ENCODE measurements around the gene SYT6.

Gene SYT6

GRCh38 chr1:114102136-114102535 is 51.5 kb downstream of the SYT6 start:
- H3K9ac ChIP-seq (ENCODE audit: low read length), result no peak overlapping the region
- H3K9me3 ChIP-seq (ENCODE audit: control insufficient read depth, low read depth, low read length), result no peaks in the 10 kb centered on the region
- peaks cover 12% of the 10 kb centered on the region for H3K4me1 ChIP-seq (ENCODE audit: control insufficient read depth, low read depth, low read length)
- no peak overlapping the region for H3K4me3 ChIP-seq (ENCODE audit: low read length)
- no peaks in the 10 kb centered on the region for H3K27me3 ChIP-seq (ENCODE audit: control insufficient read depth, insufficient read depth, low read length)
- H3K36me3 ChIP-seq (ENCODE audit: control insufficient read depth, low read depth, low read length), result peaks cover 71% of the 10 kb centered on the region
- H3K27ac ChIP-seq (ENCODE audit: low read length), result no peak overlapping the region

- H3K9ac ChIP-seq (ENCODE audit: low read length), result no peak overlapping the region
- H3K27me3 ChIP-seq (ENCODE audit: control insufficient read depth, insufficient read depth, low read length), result no peaks in the 10 kb centered on the region
- peaks cover 79% of the 10 kb centered on the region for H3K36me3 ChIP-seq (ENCODE audit: control insufficient read depth, low read depth, low read length)
- H3K9me3 ChIP-seq (ENCODE audit: control insufficient read depth, low read depth, low read length), result no peaks in the 10 kb centered on the region
- peaks cover 4% of the 10 kb centered on the region for H3K4me1 ChIP-seq (ENCODE audit: control insufficient read depth, low read depth, low read length)
- no peak overlapping the region for H3K4me3 ChIP-seq (ENCODE audit: low read length)
- H3K27ac ChIP-seq (ENCODE audit: low read length), result no peak overlapping the region
Measured at GRCh38 chr1:114100148-114100547, 53.5 kb downstream of the SYT6 start.

- H3K9ac ChIP-seq (ENCODE audit: low read length), result no peak overlapping the region
- H3K4me1 ChIP-seq (ENCODE audit: control insufficient read depth, low read depth, low read length), result peaks cover 10% of the 10 kb centered on the region
- no peak overlapping the region for H3K4me3 ChIP-seq (ENCODE audit: low read length)
- H3K27ac ChIP-seq (ENCODE audit: low read length), result no peak overlapping the region
- peaks cover 83% of the 10 kb centered on the region for H3K36me3 ChIP-seq (ENCODE audit: control insufficient read depth, low read depth, low read length)
- no peaks in the 10 kb centered on the region for H3K9me3 ChIP-seq (ENCODE audit: control insufficient read depth, low read depth, low read length)
- no peaks in the 10 kb centered on the region for H3K27me3 ChIP-seq (ENCODE audit: control insufficient read depth, insufficient read depth, low read length)
Measured at GRCh38 chr1:114099268-114099667, 54.4 kb downstream of the SYT6 start.

- H3K9ac ChIP-seq (ENCODE audit: low read length), result no peak overlapping the region
- no peaks in the 10 kb centered on the region for H3K27me3 ChIP-seq (ENCODE audit: control insufficient read depth, insufficient read depth, low read length)
- no peak overlapping the region for H3K4me3 ChIP-seq (ENCODE audit: low read length)
- H3K9me3 ChIP-seq (ENCODE audit: control insufficient read depth, low read depth, low read length), result no peaks in the 10 kb centered on the region
- peaks cover 79% of the 10 kb centered on the region for H3K36me3 ChIP-seq (ENCODE audit: control insufficient read depth, low read depth, low read length)
- no peak overlapping the region for H3K27ac ChIP-seq (ENCODE audit: low read length)
- peaks cover 15% of the 10 kb centered on the region for H3K4me1 ChIP-seq (ENCODE audit: control insufficient read depth, low read depth, low read length)
Measured at GRCh38 chr1:114097109-114097508, 56.6 kb downstream of the SYT6 start.

GRCh38 chr1:114094675-114095074 is 59.0 kb downstream of the SYT6 start:
- H3K27me3 ChIP-seq (ENCODE audit: control insufficient read depth, insufficient read depth, low read length), result no peaks in the 10 kb centered on the region
- H3K9ac ChIP-seq (ENCODE audit: low read length), result no peak overlapping the region
- no peaks in the 10 kb centered on the region for H3K9me3 ChIP-seq (ENCODE audit: control insufficient read depth, low read depth, low read length)
- H3K4me3 ChIP-seq (ENCODE audit: low read length), result no peak overlapping the region
- no peak overlapping the region for H3K27ac ChIP-seq (ENCODE audit: low read length)
- H3K4me1 ChIP-seq (ENCODE audit: control insufficient read depth, low read depth, low read length), result peaks cover 19% of the 10 kb centered on the region
- H3K36me3 ChIP-seq (ENCODE audit: control insufficient read depth, low read depth, low read length), result peaks cover 85% of the 10 kb centered on the region

GRCh38 chr1:114094363-114094634 is 59.4 kb downstream of the SYT6 start:
- Histone ChIP-seq H3K4me3 (ENCODE audit: low read length) (no peak overlapping the region), H3K27ac (ENCODE audit: low read length) (no peak overlapping the region), H3K36me3 (ENCODE audit: control insufficient read depth, low read depth, low read length) (peaks cover 82% of the 10 kb centered on the region), H3K27me3 (ENCODE audit: control insufficient read depth, insufficient read depth, low read length) (no peaks in the 10 kb centered on the region), H3K4me1 (ENCODE audit: control insufficient read depth, low read depth, low read length) (peaks cover 23% of the 10 kb centered on the region), H3K9me3 (ENCODE audit: control insufficient read depth, low read depth, low read length) (no peaks in the 10 kb centered on the region), H3K9ac (ENCODE audit: low read length) (no peak overlapping the region)

- H3K4me1 ChIP-seq (ENCODE audit: control insufficient read depth, low read depth, low read length), result peaks cover 28% of the 10 kb centered on the region
- no peaks in the 10 kb centered on the region for H3K9me3 ChIP-seq (ENCODE audit: control insufficient read depth, low read depth, low read length)
- no peak overlapping the region for H3K27ac ChIP-seq (ENCODE audit: low read length)
- peaks cover 77% of the 10 kb centered on the region for H3K36me3 ChIP-seq (ENCODE audit: control insufficient read depth, low read depth, low read length)
- no peak overlapping the region for H3K4me3 ChIP-seq (ENCODE audit: low read length)
- H3K9ac ChIP-seq (ENCODE audit: low read length), result no peak overlapping the region
- no peaks in the 10 kb centered on the region for H3K27me3 ChIP-seq (ENCODE audit: control insufficient read depth, insufficient read depth, low read length)
Measured at GRCh38 chr1:114093624-114094362, 59.9 kb downstream of the SYT6 start.

GRCh38 chr1:114092186-114093062 is 61.2 kb downstream of the SYT6 start:
- Histone ChIP-seq H3K9ac (ENCODE audit: low read length) (no peak overlapping the region), H3K9me3 (ENCODE audit: control insufficient read depth, low read depth, low read length) (no peaks in the 10 kb centered on the region), H3K27ac (ENCODE audit: low read length) (no peak overlapping the region), H3K4me3 (ENCODE audit: low read length) (no peak overlapping the region), H3K4me1 (ENCODE audit: control insufficient read depth, low read depth, low read length) (peaks cover 37% of the 10 kb centered on the region), H3K27me3 (ENCODE audit: control insufficient read depth, insufficient read depth, low read length) (no peaks in the 10 kb centered on the region), H3K36me3 (ENCODE audit: control insufficient read depth, low read depth, low read length) (peaks cover 63% of the 10 kb centered on the region)

- no peak overlapping the region for H3K27ac ChIP-seq (ENCODE audit: low read length)
- H3K9ac ChIP-seq (ENCODE audit: low read length), result no peak overlapping the region
- no peaks in the 10 kb centered on the region for H3K9me3 ChIP-seq (ENCODE audit: control insufficient read depth, low read depth, low read length)
- H3K4me1 ChIP-seq (ENCODE audit: control insufficient read depth, low read depth, low read length), result peaks cover 37% of the 10 kb centered on the region
- no peaks in the 10 kb centered on the region for H3K27me3 ChIP-seq (ENCODE audit: control insufficient read depth, insufficient read depth, low read length)
- no peak overlapping the region for H3K4me3 ChIP-seq (ENCODE audit: low read length)
- H3K36me3 ChIP-seq (ENCODE audit: control insufficient read depth, low read depth, low read length), result peaks cover 56% of the 10 kb centered on the region
Measured at GRCh38 chr1:114091711-114092110, 62.0 kb downstream of the SYT6 start.

GRCh38 chr1:114090738-114091505 is 62.7 kb downstream of the SYT6 start:
- peaks cover 37% of the 10 kb centered on the region for H3K4me1 ChIP-seq (ENCODE audit: control insufficient read depth, low read depth, low read length)
- H3K4me3 ChIP-seq (ENCODE audit: low read length), result no peak overlapping the region
- no peak overlapping the region for H3K9ac ChIP-seq (ENCODE audit: low read length)
- H3K36me3 ChIP-seq (ENCODE audit: control insufficient read depth, low read depth, low read length), result peaks cover 50% of the 10 kb centered on the region
- no peak overlapping the region for H3K27ac ChIP-seq (ENCODE audit: low read length)
- no peaks in the 10 kb centered on the region for H3K27me3 ChIP-seq (ENCODE audit: control insufficient read depth, insufficient read depth, low read length)
- H3K9me3 ChIP-seq (ENCODE audit: control insufficient read depth, low read depth, low read length), result no peaks in the 10 kb centered on the region

GRCh38 chr1:114089502-114090138 is 64.0 kb downstream of the SYT6 start:
- Histone ChIP-seq H3K27ac (ENCODE audit: low read length) (no peak overlapping the region), H3K9me3 (ENCODE audit: control insufficient read depth, low read depth, low read length) (no peaks in the 10 kb centered on the region), H3K4me1 (ENCODE audit: control insufficient read depth, low read depth, low read length) (peaks cover 30% of the 10 kb centered on the region), H3K4me3 (ENCODE audit: low read length) (no peak overlapping the region), H3K27me3 (ENCODE audit: control insufficient read depth, insufficient read depth, low read length) (no peaks in the 10 kb centered on the region), H3K36me3 (ENCODE audit: control insufficient read depth, low read depth, low read length) (peaks cover 45% of the 10 kb centered on the region), H3K9ac (ENCODE audit: low read length) (no peak overlapping the region)

All from iPS-18a (cell line).